NCI-H187 (cell line): ENCODE measurements around the gene SLF2.

Experiments
- DNase-seq, 2 experiments: peaks; one replicate each; lab custom pipeline; 2025; lab: John Stamatoyannopoulos, UW

The SLF2 gene

DNA sequence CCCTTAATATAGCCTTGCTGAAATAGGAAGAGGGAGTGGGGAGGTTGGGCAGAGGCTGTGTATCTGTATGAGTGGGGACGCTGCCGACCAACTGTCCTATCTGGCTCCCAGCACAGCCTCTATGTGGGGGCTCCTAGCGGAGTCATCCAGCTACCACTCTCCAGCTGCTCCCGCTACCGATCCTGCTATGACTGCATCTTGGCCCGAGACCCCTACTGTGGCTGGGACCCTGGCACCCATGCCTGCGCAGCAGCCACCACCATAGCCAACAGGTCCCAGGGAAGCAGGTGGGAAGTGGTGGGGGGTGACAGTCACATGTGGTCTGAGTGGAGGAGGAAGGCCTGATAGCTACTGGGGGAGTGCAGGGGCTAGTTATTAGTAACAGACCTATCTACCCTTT is 67.9 kb downstream of the SLF2 start:
- DNase-seq = no peak

DNA sequence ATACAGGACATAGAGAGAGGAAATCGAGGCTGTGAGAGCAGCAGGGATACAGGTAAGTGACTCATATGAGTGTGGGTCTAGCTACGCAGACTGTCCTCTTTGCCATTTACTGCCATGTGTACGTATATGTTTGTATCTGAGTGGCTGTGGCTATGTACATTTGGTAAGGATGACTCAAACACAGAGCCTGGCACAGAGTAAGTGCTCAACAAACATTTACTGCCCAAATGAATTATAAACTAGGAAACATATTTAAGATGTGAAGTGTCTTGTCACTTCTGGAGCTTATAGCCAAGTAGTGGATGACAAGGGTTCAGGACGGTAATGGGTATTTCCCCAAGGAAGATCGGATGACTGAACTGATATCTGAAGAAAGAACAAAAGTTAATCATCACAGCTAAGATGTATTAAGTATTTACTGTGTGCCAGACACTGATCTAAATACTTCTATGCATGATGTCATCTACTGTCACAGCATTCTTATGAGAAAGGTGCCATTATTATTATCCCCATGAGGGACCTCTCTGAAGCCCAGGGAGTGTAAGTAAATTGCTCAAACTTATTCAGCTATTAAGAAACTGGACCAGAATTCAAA is 68.5 kb downstream of the SLF2 start:
- no peak for DNase-seq

DNA sequence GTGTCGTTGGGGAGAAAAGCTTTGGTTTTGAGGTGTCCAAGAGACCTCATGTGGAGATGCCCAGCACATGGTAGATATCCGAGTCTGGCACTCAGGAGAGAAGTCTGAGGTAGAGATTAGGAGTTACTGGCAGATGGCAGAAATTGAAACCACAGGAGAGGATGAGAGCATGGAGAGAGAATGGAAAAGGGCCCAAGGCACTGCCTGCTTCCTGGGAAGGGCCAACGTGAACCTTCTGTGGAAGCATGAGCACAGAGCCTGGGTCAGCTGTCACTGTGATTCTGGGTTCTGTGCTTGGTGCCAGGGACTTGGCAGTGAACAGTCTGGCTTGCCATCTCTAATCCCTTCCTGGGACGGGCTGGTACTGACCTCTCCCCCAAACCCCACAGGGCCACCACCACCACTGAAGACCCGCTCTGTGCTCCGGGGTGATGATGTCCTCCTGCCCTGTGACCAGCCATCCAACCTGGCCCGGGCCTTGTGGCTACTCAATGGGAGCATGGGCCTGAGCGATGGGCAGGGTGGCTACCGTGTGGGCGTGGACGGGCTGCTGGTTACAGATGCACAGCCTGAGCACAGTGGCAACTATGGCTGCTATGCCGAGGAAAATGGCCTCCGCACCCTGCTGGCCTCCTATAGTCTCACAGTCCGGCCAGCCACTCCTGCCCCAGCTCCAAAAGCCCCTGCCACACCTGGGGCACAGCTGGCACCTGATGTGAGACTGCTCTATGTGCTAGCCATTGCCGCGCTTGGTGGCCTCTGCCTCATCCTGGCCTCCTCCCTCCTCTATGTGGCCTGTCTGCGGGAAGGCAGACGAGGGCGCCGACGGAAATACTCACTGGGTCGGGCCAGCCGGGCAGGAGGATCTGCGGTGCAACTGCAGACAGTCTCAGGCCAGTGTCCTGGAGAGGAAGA is 70.4 kb downstream of the SLF2 start:
- DNase-seq = no peak

DNA sequence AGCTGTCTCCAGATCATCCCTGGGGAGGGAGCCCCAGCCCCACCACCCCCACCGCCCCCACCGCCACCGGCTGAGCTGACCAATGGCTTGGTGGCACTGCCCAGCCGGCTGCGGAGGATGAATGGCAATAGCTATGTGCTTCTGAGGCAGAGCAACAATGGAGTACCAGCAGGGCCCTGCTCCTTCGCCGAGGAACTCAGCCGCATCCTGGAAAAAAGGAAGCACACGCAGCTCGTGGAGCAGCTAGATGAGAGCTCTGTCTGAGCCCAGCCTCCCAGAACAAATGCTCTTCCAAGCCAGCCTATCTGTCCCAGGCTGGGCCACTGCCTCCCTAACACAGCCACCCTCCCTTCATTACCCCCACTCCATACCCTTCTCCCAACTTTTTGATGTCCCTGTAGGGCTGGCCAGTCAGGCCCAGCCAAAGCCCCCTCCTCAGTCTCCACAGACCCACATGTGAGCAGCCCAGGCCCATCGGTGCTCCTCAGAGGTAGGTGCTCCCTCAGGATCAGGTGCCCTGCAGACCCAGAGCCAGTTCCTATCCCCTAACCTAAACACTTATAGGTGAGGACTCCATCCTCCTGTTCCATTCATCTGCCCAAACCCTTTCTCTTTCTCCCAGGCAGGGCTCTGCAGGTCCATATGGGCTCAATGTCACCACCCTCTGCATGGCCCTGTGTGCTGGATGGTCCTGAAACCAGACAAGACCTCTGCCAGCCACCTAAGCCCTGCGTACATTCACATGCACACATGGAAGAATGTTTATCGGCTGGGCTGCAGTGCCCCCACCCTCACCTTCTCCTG is 71.3 kb downstream of the SLF2 start:
- DNase-seq = no peak

DNA sequence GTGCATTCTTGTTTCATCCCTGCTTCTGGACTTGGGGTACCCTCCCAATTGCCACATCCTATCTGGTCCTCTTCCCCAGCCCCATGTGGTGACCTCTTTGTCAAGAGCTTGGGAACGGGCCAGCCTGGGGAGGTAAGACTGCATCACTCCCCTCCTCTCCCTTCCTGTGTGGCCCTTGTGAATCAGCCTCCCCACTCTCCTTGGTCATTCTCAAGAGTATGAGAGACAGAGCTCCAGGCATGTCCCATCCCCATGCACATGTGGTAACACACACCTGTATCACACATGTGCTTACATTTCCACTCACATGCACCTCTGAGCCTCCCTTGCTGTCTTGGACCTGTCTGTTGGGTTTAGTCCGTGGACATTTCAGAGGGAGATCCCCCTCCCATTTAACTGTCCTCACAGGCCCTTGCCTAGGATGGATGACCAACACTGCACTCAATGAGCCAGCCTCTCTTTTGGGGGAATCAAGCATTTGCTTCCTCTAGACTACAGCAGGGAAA is 72.0 kb downstream of the SLF2 start:
- no peak for DNase-seq

DNA sequence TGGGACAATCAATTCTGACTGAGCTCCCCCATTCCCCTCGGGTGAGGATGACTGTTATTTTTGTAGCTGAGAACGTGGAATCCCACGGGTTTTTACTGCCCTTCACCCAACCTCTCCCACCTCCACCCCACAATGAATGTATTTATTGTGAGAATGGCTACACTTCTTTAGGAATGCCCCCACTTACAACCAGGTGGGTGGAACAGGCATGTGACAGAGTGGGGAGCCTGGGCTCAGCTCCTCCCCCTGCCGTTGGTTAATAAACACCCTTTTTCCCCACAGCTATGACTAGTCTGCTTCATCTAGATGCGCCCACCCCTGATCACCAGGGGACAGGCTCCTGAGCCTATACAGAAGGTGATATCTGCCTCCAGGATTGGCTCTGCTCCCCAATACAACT is 72.6 kb downstream of the SLF2 start:
- no peak for DNase-seq

DNA sequence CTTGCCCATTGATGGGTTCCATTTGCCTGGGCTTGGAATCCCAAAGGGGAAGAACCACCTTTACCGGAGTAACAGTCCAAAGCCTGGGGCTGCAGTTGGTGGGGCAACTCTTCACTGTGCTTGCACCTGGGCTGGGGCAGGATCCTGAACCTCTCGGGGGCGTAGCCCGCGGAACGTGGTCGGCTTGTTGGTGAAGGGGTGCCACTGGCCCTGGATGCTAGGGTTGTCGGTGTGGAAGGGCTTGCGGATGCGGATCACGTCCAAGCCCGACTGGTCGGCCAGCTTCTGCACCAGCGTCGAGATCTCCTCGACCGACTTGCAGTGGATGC is 73.8 kb downstream of the SLF2 start:
- no peak for DNase-seq

DNA sequence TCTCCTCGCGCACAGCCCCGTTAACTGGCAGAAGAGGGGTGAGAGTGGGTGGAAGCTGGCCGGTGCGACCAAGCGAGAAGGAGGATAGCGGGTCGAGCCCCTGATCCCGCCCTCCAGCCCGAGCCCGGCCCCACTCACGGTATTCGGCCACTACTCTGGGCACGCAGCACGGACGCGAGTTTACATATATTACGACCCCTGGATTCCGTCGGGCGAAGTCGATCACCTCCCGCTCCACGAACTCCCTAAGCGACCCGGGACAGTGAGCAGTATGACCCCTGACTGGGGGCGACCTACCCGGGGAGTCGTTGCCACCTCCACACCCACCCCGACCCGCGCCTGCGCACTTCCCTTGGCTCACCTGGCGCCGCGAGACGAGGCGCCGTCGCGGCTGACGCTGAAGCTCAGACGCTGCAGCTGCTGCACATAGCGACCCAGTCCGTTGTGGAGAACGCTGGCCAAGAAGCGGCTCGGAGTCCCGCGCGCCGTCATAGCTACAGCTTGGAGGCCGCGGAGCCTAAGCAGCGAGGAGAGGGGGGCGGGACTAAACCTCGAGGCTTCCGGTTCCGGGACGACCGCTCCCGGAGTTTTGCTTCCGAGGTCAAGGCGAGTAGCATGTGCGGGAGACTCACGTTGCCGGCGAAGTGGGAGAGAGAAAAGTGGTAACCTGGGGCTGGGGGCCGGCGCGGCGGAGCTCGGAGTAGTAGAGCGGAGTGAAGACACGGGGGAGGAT is 74.4 kb downstream of the SLF2 start, which contains the start of the genes MRPL43 and TWNK:
Gene MRPL43, minus strand, starts transcription at position 546 of the 733 bp plus-strand sequence. Its CDS starts 54 bp downstream, at position 492.
Gene TWNK, plus strand, starts transcription at position 592 of the 733 bp plus-strand sequence. CDS start 668 bp downstream, outside the sequence.
- peak; percentile 11 to 47 for DNase-seq

DNA sequence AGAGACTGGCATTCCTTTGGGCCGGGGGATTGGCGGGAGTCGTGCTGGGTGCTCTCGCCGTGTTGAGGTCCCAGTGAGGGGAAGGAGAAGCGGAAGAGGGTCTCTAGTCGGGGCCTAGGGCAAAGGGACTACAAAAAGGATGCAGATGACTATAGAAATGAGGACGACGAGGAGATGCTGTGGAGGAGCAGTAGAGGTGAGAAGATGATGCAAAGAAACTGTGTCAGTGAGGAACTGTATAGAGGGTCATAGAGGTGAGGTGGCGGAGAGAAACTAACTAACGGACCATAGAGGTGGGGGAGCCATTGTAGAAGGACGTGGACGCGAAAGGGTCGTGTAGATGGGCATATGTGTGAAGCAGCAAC is 74.9 kb downstream of the SLF2 start:
- DNase-seq = no peak

DNA sequence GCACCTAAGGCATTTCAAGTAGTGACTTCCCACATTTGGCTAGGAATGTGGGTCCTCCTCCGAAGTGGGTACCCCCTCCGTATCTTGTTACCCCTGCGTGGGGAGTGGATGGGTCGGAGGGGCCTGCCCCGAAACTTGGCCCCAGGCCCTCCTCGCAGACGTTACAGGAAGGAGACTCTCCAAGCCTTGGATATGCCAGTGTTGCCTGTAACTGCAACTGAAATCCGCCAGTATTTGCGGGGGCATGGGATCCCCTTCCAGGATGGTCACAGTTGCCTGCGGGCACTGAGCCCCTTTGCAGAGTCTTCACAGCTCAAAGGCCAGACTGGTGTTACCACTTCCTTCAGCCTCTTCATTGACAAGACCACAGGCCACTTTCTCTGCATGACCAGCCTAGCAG is 75.4 kb downstream of the SLF2 start:
- no peak for DNase-seq

DNA sequence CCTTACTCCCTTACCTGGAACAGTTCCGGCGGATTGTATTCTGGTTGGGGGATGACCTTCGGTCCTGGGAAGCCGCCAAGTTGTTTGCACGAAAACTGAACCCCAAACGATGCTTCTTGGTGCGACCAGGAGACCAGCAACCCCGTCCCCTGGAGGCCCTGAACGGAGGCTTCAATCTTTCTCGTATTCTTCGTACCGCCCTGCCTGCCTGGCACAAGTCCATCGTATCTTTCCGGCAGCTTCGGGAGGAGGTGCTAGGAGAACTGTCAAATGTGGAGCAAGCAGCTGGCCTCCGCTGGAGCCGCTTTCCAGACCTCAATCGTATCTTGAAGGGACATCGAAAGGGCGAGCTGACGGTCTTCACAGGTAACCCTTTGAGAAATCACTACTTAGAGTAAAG is 76.3 kb downstream of the SLF2 start:
- no peak for DNase-seq

DNA sequence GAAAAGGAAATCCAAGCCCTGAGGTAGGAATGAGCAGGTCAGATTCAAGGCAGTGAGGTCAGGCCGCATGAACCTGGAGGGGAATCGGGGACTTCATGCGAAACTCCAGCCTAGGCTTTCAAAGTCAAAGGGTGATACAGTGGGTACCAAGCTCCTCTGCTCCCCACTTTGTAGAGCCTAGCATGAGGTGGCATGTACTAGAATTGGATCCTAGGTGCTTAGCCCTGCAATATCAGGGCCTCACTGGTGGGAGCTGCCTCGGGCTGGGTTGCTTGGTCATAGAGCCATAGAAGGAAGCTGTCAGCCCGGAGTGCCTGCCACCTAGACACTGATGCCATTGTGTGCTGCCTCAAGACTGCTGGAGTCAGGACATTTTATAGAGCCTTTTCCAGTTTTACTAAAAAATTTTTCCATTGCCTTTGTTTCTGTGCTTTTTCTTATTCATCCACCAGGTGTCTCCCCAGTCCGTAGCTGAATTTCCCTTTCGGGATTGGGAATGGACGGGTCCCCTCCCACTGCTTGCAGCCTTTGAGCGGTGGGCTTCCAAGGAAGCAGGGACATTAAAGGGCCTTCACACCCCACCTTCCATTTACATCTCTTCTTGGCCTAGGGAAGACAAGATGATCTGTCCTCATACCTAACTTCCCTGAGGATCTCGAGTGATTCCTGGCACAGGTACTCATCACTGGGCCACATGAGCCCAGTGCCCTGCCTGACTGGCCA is 81.4 kb downstream of the SLF2 start:
- DNase-seq = no peak

DNA sequence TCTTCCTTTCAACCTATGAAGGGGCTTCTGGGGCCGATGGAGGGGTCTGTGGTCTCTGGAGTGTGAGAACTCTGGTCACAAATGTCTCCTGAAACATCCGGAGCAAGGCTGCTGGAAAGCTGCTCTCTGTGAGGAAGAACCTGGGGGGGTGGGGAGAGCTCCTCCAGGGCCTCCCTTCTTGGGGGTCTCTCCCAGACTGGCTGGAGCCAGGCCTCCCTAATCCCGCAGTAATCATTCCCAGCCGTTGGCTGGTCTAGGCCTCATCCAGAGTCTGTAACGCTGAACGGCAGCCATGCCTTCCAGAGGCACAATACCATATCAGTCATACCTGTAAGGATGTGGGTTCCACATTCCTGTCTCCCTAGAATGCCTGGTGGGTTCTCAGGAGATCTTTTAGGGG is 82.4 kb downstream of the SLF2 start:
- DNase-seq = no peak

DNA sequence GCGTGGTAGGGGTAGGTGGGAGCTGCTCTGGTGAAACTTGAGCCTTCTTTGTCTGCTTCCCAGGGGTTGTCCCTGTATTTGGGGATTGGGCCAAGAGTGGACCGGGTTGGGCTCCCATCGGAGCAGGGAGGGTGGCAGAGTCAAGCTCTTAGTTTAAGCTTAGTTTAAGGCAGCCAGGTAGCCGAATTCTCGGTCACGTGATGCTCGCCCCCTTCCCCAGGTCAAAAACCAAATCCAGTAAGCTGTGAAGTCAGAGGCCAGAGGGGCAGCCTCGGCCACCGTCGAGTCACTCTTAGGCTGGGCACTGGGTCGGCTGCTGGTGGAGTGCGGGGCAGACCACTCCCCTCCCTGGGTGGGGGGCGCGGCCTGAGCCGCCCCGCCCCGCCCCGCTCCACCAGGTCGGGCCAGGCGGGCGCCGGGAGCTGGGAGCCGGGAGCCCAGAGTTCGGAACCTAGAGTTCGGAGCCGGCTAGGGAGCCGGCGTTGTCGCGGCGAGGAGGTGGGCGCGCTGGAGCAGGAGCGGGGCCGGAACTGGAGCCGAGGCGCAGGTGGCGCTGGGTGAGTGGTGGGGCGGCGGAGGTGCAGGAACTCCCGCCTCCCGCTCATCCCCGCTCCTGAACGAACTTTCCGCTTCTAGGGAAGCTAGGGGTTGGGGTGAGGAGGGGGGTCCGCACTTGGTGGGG is 84.1 kb downstream of the SLF2 start:
- no peak for DNase-seq

DNA sequence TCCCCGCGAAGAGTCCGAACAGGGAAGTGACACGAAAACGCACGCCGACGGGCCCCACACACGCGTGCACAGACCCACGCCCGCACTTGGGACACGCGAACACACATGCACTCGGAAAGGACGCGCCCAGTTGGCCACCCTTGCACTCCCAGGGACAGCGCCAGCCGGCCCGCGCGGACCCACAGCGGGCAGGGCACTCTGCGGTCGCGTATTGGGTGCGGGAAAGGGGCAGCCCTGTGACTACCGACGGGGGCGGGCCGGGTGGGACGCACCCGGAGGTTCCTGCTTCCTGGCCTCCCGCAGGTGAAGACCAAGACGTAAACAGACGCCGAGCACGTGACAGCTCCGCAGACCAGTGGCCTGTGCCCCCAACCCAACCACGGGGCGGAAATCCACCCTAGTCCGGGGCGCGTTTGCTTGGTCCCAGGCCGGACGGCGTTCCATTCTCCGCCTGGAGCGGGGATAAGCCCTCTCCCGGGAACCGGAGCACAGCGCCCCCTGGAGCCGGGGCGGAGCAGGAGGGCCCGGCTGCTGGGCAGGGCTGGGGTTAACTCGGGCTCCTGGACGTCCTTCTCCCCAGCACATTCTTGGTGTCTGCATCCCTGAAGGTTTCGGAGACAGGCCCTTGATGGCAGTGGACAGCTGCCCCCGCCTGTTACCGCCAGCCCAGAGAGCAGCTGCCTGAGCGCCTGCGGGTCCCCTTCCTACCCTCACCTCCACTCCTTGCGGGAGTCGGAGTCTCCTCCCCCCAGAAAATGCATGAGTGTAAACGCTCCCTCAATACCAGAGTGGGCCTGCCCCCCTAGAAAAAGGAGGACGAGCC is 84.8 kb downstream of the SLF2 start:
- DNase-seq = peak in 1 of 2 experiments; percentile 28

DNA sequence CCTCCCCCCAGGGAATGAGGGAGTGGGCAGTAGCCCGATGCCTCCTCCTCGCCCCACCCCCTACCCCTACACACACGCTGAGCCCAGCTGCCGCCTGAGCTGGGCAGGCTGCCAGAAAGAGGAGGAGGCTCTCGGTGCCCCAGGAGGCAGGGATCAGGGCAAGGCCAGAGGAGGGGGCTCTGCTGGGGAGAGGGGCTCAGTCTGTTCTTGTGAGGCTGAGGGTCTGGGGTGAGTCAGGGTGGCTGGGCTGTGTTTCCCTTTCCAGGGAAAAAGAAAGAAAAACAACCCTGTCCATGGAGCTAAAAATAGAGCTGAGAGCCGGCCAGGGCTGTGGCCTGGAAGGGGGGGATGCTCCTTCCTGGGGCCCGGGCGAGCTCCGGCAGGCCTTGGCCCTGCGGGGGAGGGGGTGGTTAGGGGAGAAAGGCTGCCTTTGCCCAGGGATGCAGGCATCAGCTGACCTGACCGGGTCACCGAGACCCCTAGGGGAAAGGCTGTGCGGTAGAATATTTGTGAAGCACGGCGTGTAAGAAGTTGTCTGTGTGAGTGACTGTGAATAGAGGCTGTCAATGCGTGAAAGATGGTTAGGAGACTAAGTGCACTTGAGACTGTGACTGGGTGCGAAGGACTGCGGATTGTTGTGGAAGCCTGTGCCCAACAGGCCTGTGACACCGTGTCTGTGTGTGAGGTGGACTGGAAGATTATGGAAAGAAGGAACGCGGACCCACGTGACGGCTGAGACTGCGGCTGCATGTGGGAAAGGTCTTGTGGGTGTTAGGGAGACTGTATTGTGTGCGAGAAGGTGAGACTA is 85.6 kb downstream of the SLF2 start:
- DNase-seq = peak; percentile 50 to 82

DNA sequence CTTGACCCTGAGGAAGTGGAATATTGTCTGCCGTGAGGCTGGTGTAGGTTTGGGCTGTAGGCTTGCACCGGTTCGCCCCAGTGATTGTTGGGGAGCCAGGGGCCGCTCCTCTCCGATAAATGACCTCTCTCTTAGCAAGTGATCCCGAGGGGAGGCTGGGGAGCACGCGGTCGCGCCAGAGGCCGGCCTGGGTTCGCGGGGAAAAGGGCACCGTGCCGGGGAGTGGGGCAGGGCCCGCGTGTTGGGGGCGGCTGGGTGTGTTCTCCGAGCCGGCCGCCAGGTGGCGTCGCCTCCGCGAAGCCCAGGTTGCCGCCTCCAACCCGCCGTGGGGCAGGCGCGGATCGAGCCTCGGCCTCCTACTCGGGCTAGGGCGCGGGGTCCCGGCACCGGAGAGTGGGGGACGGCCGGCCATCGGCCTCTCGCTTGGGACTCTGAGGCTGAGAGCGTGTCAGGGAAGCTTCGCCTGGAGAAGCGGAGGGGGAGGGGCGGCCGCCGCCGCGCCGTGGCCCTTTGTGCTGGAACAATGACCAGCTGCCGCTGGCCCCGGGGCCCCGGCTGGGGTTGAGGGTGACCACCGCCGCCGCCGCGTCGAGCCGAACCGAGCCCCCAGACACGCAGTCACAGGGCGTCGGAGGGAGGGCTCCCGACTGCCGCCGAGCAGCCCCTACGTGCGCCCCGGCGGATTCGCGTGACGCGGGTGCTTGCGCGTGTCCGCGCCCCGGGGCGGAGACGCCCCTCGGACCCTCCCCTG is 86.4 kb downstream of the SLF2 start:
- peak; percentile 9 to 30 for DNase-seq

DNA sequence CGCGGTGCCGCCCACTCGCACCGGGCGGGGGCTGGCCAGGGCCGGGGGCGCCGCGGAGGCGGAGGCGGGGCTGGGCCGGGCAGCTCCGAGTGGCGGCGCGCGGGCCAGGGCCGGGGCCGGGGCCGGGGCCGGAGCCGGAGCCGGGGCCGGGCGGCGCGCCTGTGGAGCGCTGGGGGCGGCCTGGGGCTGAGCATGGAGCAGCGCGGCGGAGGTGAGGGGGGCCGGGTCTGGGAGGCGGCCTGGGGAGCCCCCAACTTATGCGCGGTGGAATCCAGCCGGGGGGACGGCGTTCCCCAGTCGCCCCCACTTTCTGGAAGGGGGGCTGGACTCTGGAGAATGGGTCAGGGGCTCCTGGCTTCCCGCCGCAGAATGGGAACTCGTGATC is 87.0 kb downstream of the SLF2 start, which contains the start of gene LZTS2:
Gene LZTS2, plus strand, starts transcription at position 67 of the 385 bp plus-strand sequence. CDS start 2,731 bp downstream, outside the sequence.
- DNase-seq = no peak
